Astrocyte (in vitro differentiated cells and primary cell): ENCODE results near the gene USP34. TPM values are rescaled to one million over a fixed set of nuclear protein-coding genes. Genes with fewer than 3 reads are reported as not detected.

Experiments used
- DNase-seq: peaks from one replicate; pipeline ENCODE4 v3.0.0-alpha.2; 2010; ENCODE audit warnings: low read depth
- FAIRE-seq: peaks from 2 replicates; lab custom pipeline; 2011; peaks lifted over from hg19 to GRCh38; lab: Jason Lieb, UNC
- H2AFZ ChIP-seq: 2 replicates; pipeline ENCODE4 v1.6.0; 2012; ENCODE audit warnings: low read depth, low read length, inconsistent platforms
- H3K27ac ChIP-seq: 2 replicates; pipeline ENCODE4 v1.5.1; 2011; ENCODE audit warnings: low read depth, low read length, inconsistent platforms
- H3K27me3 ChIP-seq: 2 replicates; pipeline ENCODE4 v1.6.0; 2011; ENCODE audit warnings: low read length, inconsistent platforms; ENCODE audit not compliant: insufficient read depth
- H3K36me3 ChIP-seq: 2 replicates; pipeline ENCODE4 v1.5.1; 2011; ENCODE audit warnings: low read length, inconsistent platforms; ENCODE audit not compliant: insufficient read depth
- H3K4me1 ChIP-seq: 2 replicates; pipeline ENCODE4 v1.5.1; 2011; ENCODE audit warnings: low read length, inconsistent platforms; ENCODE audit not compliant: insufficient read depth
- H3K4me2 ChIP-seq: 2 replicates; pipeline ENCODE4 v1.6.0; 2012; ENCODE audit warnings: low read length, inconsistent platforms
- H3K4me3 ChIP-seq: 2 replicates; pipeline ENCODE4 v1.5.1; 2011; ENCODE audit warnings: low read depth, mild to moderate bottlenecking, low read length, inconsistent platforms; ENCODE audit not compliant: insufficient read depth
- H3K79me2 ChIP-seq: 2 replicates; pipeline ENCODE4 v1.6.0; 2012; ENCODE audit warnings: mild to moderate bottlenecking, low read length, inconsistent platforms; ENCODE audit not compliant: insufficient read depth
- H3K9ac ChIP-seq: 2 replicates; pipeline ENCODE4 v1.6.0; 2012; ENCODE audit warnings: mild to moderate bottlenecking, low read length, inconsistent platforms
- H3K9me3 ChIP-seq: 2 replicates; pipeline ENCODE4 v1.5.1; 2012; ENCODE audit warnings: low read depth, mild to moderate bottlenecking, low read length, inconsistent platforms; ENCODE audit not compliant: insufficient read depth
- H4K20me1 ChIP-seq: 2 replicates; pipeline ENCODE4 v1.6.0; 2012; ENCODE audit warnings: low read length, inconsistent platforms; ENCODE audit not compliant: insufficient read depth
- H3K27ac Mint-ChIP-seq: one replicate; pipeline ENCODE4 v1.8.0; 2021; ENCODE audit warnings: mild to moderate bottlenecking, mixed read lengths; ENCODE audit not compliant: unreplicated experiment
- H3K27me3 Mint-ChIP-seq: one replicate; pipeline ENCODE4 v1.8.0; 2021; ENCODE audit warnings: low read depth, mixed read lengths; ENCODE audit not compliant: unreplicated experiment
- H3K36me3 Mint-ChIP-seq: one replicate; pipeline ENCODE4 v1.8.0; 2021; ENCODE audit warnings: low read depth, mixed read lengths; ENCODE audit not compliant: unreplicated experiment
- H3K4me1 Mint-ChIP-seq: one replicate; pipeline ENCODE4 v1.8.0; 2021; ENCODE audit warnings: low read depth, mixed read lengths; ENCODE audit not compliant: unreplicated experiment
- H3K4me3 Mint-ChIP-seq: one replicate; pipeline ENCODE4 v1.8.0; 2021; ENCODE audit warnings: mild to moderate bottlenecking, moderate library complexity, mixed read lengths; ENCODE audit not compliant: unreplicated experiment
- H3K9me3 Mint-ChIP-seq: one replicate; pipeline ENCODE4 v1.8.0; 2021; ENCODE audit warnings: mild to moderate bottlenecking, mixed read lengths; ENCODE audit not compliant: unreplicated experiment
- EZH2 ChIP-seq: IDR thresholded peaks from 2 replicates; pipeline ENCODE4 v1.6.1; 2012; ENCODE audit warnings: mild to moderate bottlenecking, low read length, inconsistent platforms; ENCODE audit not compliant: insufficient read depth
- total RNA-seq: library from RNA; stranded (reverse); gene quantifications from 2 replicates; pipeline ENCODE4 v1.2.1, GENCODE V29; 2021
- TF ChIP-seq, protein P1 (sequence below): IDR thresholded peaks from 2 replicates; pipeline ENCODE4 v1.5.1; 2011; ENCODE audit warnings: low read depth, mild to moderate bottlenecking, inconsistent platforms, low read length, moderate library complexity; ENCODE audit not compliant: insufficient read depth

Gene USP34
- total RNA-seq, 1 donor from 2014 or later: 99.9 TPM

GRCh38 chr2:61218076-61218816 lies 252.6 kb downstream of the USP34 start:
- Histone ChIP-seq H3K27ac (no peak overlapping the region), H3K4me2 (no peak overlapping the region), H3K4me1 (peaks cover 4% of the 10 kb centered on the region), H3K9me3 (no peaks in the 10 kb centered on the region), H3K27me3 (no peaks in the 10 kb centered on the region), H2AFZ (no peak overlapping the region), H3K36me3 (peaks cover 34% of the 10 kb centered on the region), H3K4me3 (no peak overlapping the region), H4K20me1 (peaks cover 3% of the 10 kb centered on the region), H3K9ac (no peak overlapping the region), H3K79me2 (no peaks in the 10 kb centered on the region)
- DNase-seq: no peak
- Mint-ChIP-seq H3K27me3 (no peaks in the 10 kb centered on the region), H3K4me3 (no peak overlapping the region), H3K9me3 (no peaks in the 10 kb centered on the region), H3K36me3 (peaks cover 25% of the 10 kb centered on the region), H3K27ac (no peak overlapping the region), H3K4me1 (peaks cover 8% of the 10 kb centered on the region)
- FAIRE-seq: no peak
- TF ChIP-seq EZH2: no peak
- TF ChIP-seq, protein P1, sequence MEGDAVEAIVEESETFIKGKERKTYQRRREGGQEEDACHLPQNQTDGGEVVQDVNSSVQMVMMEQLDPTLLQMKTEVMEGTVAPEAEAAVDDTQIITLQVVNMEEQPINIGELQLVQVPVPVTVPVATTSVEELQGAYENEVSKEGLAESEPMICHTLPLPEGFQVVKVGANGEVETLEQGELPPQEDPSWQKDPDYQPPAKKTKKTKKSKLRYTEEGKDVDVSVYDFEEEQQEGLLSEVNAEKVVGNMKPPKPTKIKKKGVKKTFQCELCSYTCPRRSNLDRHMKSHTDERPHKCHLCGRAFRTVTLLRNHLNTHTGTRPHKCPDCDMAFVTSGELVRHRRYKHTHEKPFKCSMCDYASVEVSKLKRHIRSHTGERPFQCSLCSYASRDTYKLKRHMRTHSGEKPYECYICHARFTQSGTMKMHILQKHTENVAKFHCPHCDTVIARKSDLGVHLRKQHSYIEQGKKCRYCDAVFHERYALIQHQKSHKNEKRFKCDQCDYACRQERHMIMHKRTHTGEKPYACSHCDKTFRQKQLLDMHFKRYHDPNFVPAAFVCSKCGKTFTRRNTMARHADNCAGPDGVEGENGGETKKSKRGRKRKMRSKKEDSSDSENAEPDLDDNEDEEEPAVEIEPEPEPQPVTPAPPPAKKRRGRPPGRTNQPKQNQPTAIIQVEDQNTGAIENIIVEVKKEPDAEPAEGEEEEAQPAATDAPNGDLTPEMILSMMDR: no peak

GRCh38 chr2:61214171-61214570 lies 256.7 kb downstream of the USP34 start:
- H3K79me2 ChIP-seq: no peaks in the 10 kb centered on the region
- no peak overlapping the region for H3K27ac ChIP-seq
- no peak overlapping the region for H3K4me3 Mint-ChIP-seq
- TF ChIP-seq, protein P1: no peak
- TF ChIP-seq EZH2: no peak
- no peak overlapping the region for H3K27ac Mint-ChIP-seq
- peaks cover 11% of the 10 kb centered on the region for H3K36me3 Mint-ChIP-seq
- H3K36me3 ChIP-seq: peaks cover 27% of the 10 kb centered on the region
- H2AFZ ChIP-seq: no peak overlapping the region
- H3K4me2 ChIP-seq: no peak overlapping the region
- no peak overlapping the region for H3K4me3 ChIP-seq
- H3K9me3 ChIP-seq: no peaks in the 10 kb centered on the region
- no peaks in the 10 kb centered on the region for H3K27me3 ChIP-seq
- no peaks in the 10 kb centered on the region for H3K27me3 Mint-ChIP-seq
- FAIRE-seq (no peak), DNase-seq (no peak)
- no peaks in the 10 kb centered on the region for H3K4me1 ChIP-seq
- H3K9me3 Mint-ChIP-seq: no peaks in the 10 kb centered on the region
- peaks cover 3% of the 10 kb centered on the region for H4K20me1 ChIP-seq
- H3K9ac ChIP-seq: no peak overlapping the region
- no peaks in the 10 kb centered on the region for H3K4me1 Mint-ChIP-seq

GRCh38 chr2:61210332-61210981 lies 260.4 kb downstream of the USP34 start:
- Histone ChIP-seq H3K27me3 (no peaks in the 10 kb centered on the region), H4K20me1 (peaks cover 3% of the 10 kb centered on the region), H3K79me2 (no peaks in the 10 kb centered on the region), H3K27ac (peak overlapping the region; percentile 17), H3K9me3 (no peaks in the 10 kb centered on the region), H3K36me3 (peaks cover 38% of the 10 kb centered on the region), H3K4me3 (no peak overlapping the region), H3K9ac (no peak overlapping the region), H3K4me1 (no peaks in the 10 kb centered on the region), H3K4me2 (peak overlapping the region; percentile 1), H2AFZ (no peak overlapping the region)
- H3K9me3 Mint-ChIP-seq: no peaks in the 10 kb centered on the region
- DNase-seq (peak; percentile 73), FAIRE-seq (peak; percentile 69)
- TF ChIP-seq, protein P1: no peak
- TF ChIP-seq EZH2: no peak
- H3K4me3 Mint-ChIP-seq: no peak overlapping the region
- H3K4me1 Mint-ChIP-seq: no peaks in the 10 kb centered on the region
- peaks cover 5% of the 10 kb centered on the region for H3K36me3 Mint-ChIP-seq
- H3K27ac Mint-ChIP-seq: no peak overlapping the region
- H3K27me3 Mint-ChIP-seq: no peaks in the 10 kb centered on the region
